SK-N-SH (cell line): ENCODE data around the gene NR6A1. TPM values are rescaled to one million over a fixed set of nuclear protein-coding genes. Genes with fewer than 3 reads are reported as not detected.

Experiments
- CTCF ChIA-PET: fragments of 300-600, 350-600 bp; formaldehyde crosslinking; extraction: SDS; loops from one replicate; lab custom pipeline; 2021; lab: Yijun Ruan, JAX
- POLR2A ChIA-PET: fragments of 350-600 bp; sonication (Branson Sonifier 250); formaldehyde crosslinking; extraction: SDS; loops from one replicate; lab custom pipeline; 2020; ENCODE audit warnings: antibody characterized with exemption, inconsistent platforms; lab: Yijun Ruan, JAX
- DNase-seq: peaks from one replicate; pipeline ENCODE4 v3.0.0; 2012
- H2AFZ ChIP-seq: fragments of 200-600 bp; sonication (generic); 2 replicates; pipeline ENCODE4 v1.8.1; 2016; ENCODE audit warnings: antibody characterized with exemption, mild to moderate bottlenecking, low read depth
- H3F3A ChIP-seq: fragments of 200-600 bp; sonication (generic); replicated peaks from 2 replicates; pipeline ENCODE3; 2016; ENCODE audit warnings: antibody characterized with exemption, mild to moderate bottlenecking; ENCODE audit not compliant: insufficient read depth
- H3K27ac ChIP-seq, 2 experiments: fragments of 200-500 bp in 1 of 2; fragments of 200-600 bp in 1 of 2; sonication (Bioruptor generic) in 1 of 2; sonication (generic), shearing (Covaris generic) in 1 of 2; 2 replicates each; pipeline versions ENCODE4 v1.5.1 to v1.6.1; 2014 to 2016; ENCODE audit warnings: low read depth in 2 of 2, inconsistent platforms in 1 of 2, low read length in 1 of 2, mild to moderate bottlenecking in 1 of 2, mixed read lengths in 1 of 2
- H3K27me3 ChIP-seq: fragments of 200-600 bp; sonication (generic), shearing (Covaris generic); 2 replicates; pipeline ENCODE4 v1.6.1; 2016; ENCODE audit warnings: mixed run types; ENCODE audit not compliant: insufficient read depth
- H3K36me3 ChIP-seq, 2 experiments: fragments of 200-500 bp in 1 of 2; fragments of 200-600 bp in 1 of 2; sonication (Bioruptor generic) in 1 of 2; sonication (generic) in 1 of 2; replicated peaks in 1 of 2; 2 replicates each; pipeline versions ENCODE3 to v1.5.1; 2014 to 2016; ENCODE audit warnings: low read length in 1 of 2, mild to moderate bottlenecking in 1 of 2; ENCODE audit not compliant: insufficient read depth in 2 of 2, control insufficient read depth in 1 of 2
- H3K4me1 ChIP-seq, 2 experiments: fragments of 200-500 bp in 1 of 2; fragments of 200-600 bp in 1 of 2; sonication (Bioruptor generic) in 1 of 2; sonication (generic), shearing (Covaris generic) in 1 of 2; 2 replicates each; pipeline versions ENCODE4 v1.5.1 to v1.6.1; 2014 to 2016; ENCODE audit warnings: low read depth in 1 of 2, low read length in 1 of 2, mixed run types in 1 of 2; ENCODE audit not compliant: insufficient read depth in 2 of 2, control insufficient read depth in 1 of 2
- H3K4me2 ChIP-seq: fragments of 200-600 bp; sonication (generic), shearing (Covaris generic); 2 replicates; pipeline ENCODE4 v1.6.1; 2017; ENCODE audit warnings: mixed run types
- H3K4me3 ChIP-seq, 2 experiments: fragments of 200-500 bp in 1 of 2; fragments of 200-600 bp in 1 of 2; sonication (Bioruptor generic) in 1 of 2; sonication (generic), shearing (Covaris generic) in 1 of 2; 2 replicates each; pipeline versions ENCODE4 v1.5.1 to v1.8.1; 2014 to 2016; ENCODE audit warnings: low read depth in 2 of 2, inconsistent platforms in 1 of 2, low read length in 1 of 2, mild to moderate bottlenecking in 1 of 2, mixed read lengths in 1 of 2, moderate library complexity in 1 of 2
- H3K79me2 ChIP-seq: fragments of 200-600 bp; sonication (generic); 2 replicates; pipeline ENCODE4 v1.8.1; 2017; ENCODE audit warnings: mild to moderate bottlenecking; ENCODE audit not compliant: insufficient read depth
- H3K9ac ChIP-seq: fragments of 200-600 bp; sonication (generic); 2 replicates; pipeline ENCODE4 v1.6.1; 2017; ENCODE audit warnings: mixed run types
- H3K9me2 ChIP-seq: fragments of 200-600 bp; sonication (generic); 2 replicates; pipeline ENCODE4 v1.6.1; 2017; ENCODE audit warnings: mixed run types
- H3K9me3 ChIP-seq: fragments of 200-600 bp; sonication (generic); 2 replicates; pipeline ENCODE4 v1.6.1; 2017; ENCODE audit warnings: mixed run types, mild to moderate bottlenecking, moderate library complexity
- H4K20me1 ChIP-seq: fragments of 200-600 bp; sonication (generic); 2 replicates; pipeline ENCODE4 v1.6.1; 2017; ENCODE audit warnings: mild to moderate bottlenecking, mixed run types; ENCODE audit not compliant: insufficient read depth
- CHD2 ChIP-seq: fragments of 150-350 bp; IDR thresholded peaks from 2 replicates; pipeline ENCODE4 v1.6.1; 2018; ENCODE audit warnings: low read length; ENCODE audit not compliant: partially characterized antibody
- ELF1 ChIP-seq: IDR thresholded peaks from 2 replicates; pipeline ENCODE4 v1.4.0; 2012
- EP300 ChIP-seq, 2 experiments: IDR thresholded peaks; 2 replicates each; pipeline versions ENCODE4 v1.4.0 to v1.6.1; 2012; ENCODE audit warnings: borderline replicate concordance in 1 of 2, low read depth in 1 of 2, low read length in 1 of 2
- FOSL2 ChIP-seq: IDR thresholded peaks from 2 replicates; pipeline ENCODE4 v1.4.0; 2012; ENCODE audit warnings: low read depth, mild to moderate bottlenecking, moderate library complexity, borderline replicate concordance
- FOXJ3 ChIP-seq: sonication (generic); formaldehyde crosslinking; IDR thresholded peaks from 2 replicates; pipeline ENCODE4 v1.5.1; 2020; ENCODE audit warnings: mild to moderate bottlenecking, missing genetic modification reagents
- FOXM1 ChIP-seq: IDR thresholded peaks from 2 replicates; pipeline ENCODE4 v1.4.0; 2012; ENCODE audit warnings: low read depth, mild to moderate bottlenecking
- GABPA ChIP-seq: IDR thresholded peaks from 2 replicates; pipeline ENCODE4 v1.4.0; 2012; ENCODE audit warnings: low read depth, mild to moderate bottlenecking
- GATA2 ChIP-seq: sonication (generic); formaldehyde crosslinking; IDR thresholded peaks from 2 replicates; pipeline ENCODE4 v1.5.0; 2020; ENCODE audit warnings: mild to moderate bottlenecking, missing genetic modification reagents
- JUND ChIP-seq: IDR thresholded peaks from 2 replicates; pipeline ENCODE4 v1.4.0; 2012
- MAX ChIP-seq: IDR thresholded peaks from 2 replicates; pipeline ENCODE4 v1.4.0; 2012; ENCODE audit warnings: low read depth
- MXI1 ChIP-seq: IDR thresholded peaks from 2 replicates; pipeline ENCODE4 v1.6.1; 2012; ENCODE audit warnings: mild to moderate bottlenecking, low read depth, low read length, improper control_type of control experiment
- NFIC ChIP-seq: IDR thresholded peaks from 2 replicates; pipeline ENCODE4 v1.4.0; 2012; ENCODE audit warnings: borderline replicate concordance
- NRF1 ChIP-seq: IDR thresholded peaks from 2 replicates; pipeline ENCODE4 v1.6.1; 2012; ENCODE audit warnings: low read depth, mild to moderate bottlenecking, low read length
- PBX3 ChIP-seq: IDR thresholded peaks from 2 replicates; pipeline ENCODE4; 2012
- RAD21 ChIP-seq: IDR thresholded peaks from 2 replicates; pipeline ENCODE4 v1.6.1; 2012; ENCODE audit warnings: mild to moderate bottlenecking, low read length
- RCOR1 ChIP-seq: fragments of 150-350 bp; IDR thresholded peaks from 2 replicates; pipeline ENCODE4 v1.6.1; 2017; ENCODE audit warnings: antibody characterized with exemption, low read length
- RFX5 ChIP-seq: IDR thresholded peaks from 2 replicates; pipeline ENCODE4 v1.6.1; 2012; ENCODE audit warnings: mild to moderate bottlenecking, improper control_type of control experiment, low read length
- SIN3A ChIP-seq: IDR thresholded peaks from 2 replicates; pipeline ENCODE4 v1.6.1; 2012; ENCODE audit warnings: low read depth, mild to moderate bottlenecking, low read length, moderate library complexity, borderline replicate concordance
- SMC3 ChIP-seq: IDR thresholded peaks from 2 replicates; pipeline ENCODE4 v1.6.1; 2012; ENCODE audit warnings: low read depth, low read length, improper control_type of control experiment
- TAF1 ChIP-seq: IDR thresholded peaks from 2 replicates; pipeline ENCODE4 v1.6.1; 2012; ENCODE audit warnings: low read depth, mild to moderate bottlenecking, low read length, moderate library complexity, borderline replicate concordance
- TEAD4 ChIP-seq: IDR thresholded peaks from 2 replicates; pipeline ENCODE4 v1.4.0; 2012; ENCODE audit warnings: mild to moderate bottlenecking, borderline replicate concordance; ENCODE audit not compliant: insufficient read depth
- USF1 ChIP-seq: IDR thresholded peaks from 2 replicates; pipeline ENCODE4 v1.4.0; 2012; ENCODE audit warnings: low read depth, borderline replicate concordance
- USF2 ChIP-seq: fragments of 150-350 bp; IDR thresholded peaks from 2 replicates; pipeline ENCODE4 v1.6.1; 2017; ENCODE audit warnings: antibody characterized with exemption, low read length, low read depth, borderline replicate concordance
- ZBTB33 ChIP-seq: IDR thresholded peaks from 2 replicates; pipeline ENCODE4 v1.4.0; 2012; ENCODE audit warnings: low read depth, borderline replicate concordance
- WGBS: methylation state at CpG from one replicate; pipeline ENCODE4 v1.1.6; 2017; ENCODE audit warnings: low lambda C conversion rate; 5-methylcytosine and 5-hydroxymethylcytosine counted together
- polyA plus RNA-seq, 3 experiments: library from polyadenylated mRNA; depleted of rRNA; stranded (reverse); fragments of >200 nt; gene quantifications; 2 replicates each; pipeline ENCODE4 v1.2.3, GENCODE V29; 2012

The NR6A1 gene
- polyA plus RNA-seq, 1 of the 3 experiments (the other 2 are of a cell fraction), result 1.2 TPM

GRCh38 chr9:124518116-124518515 lies 253.0 kb downstream of the NR6A1 start:
- 95% methylated on average over 7 of the region's 7 CpGs for WGBS
- Histone ChIP-seq H3K4me1 (peaks cover 0 to 11% of the 10 kb centered on the region in 2 experiments; a peak in 1 of 4 replicates), H3K4me3 (no peak overlapping the region), H3K27ac (no peak overlapping the region), H3K4me2 (no peak overlapping the region), H3K9me2 (no peaks in the 10 kb centered on the region), H2AFZ (no peak overlapping the region), H3K27me3 (no peaks in the 10 kb centered on the region), H3F3A (no peaks in the 10 kb centered on the region), H4K20me1 (no peaks in the 10 kb centered on the region), H3K9ac (no peak overlapping the region), H3K79me2 (no peaks in the 10 kb centered on the region), H3K9me3 (no peaks in the 10 kb centered on the region), H3K36me3 (no peaks in the 10 kb centered on the region)
- CTCF ChIA-PET, result interaction anchor here (0.8 to 1.1 kb wide), 2 partner anchors 24 to 253 kb away, joined by 3 read pairs; partner anchors contain the start of gene NR6A1
- TF ChIP-seq RFX5 (no peak), FOXM1 (no peak), USF1 (no peak), MXI1 (no peak), PBX3 (no peak), USF2 (no peak), NFIC (no peak)
- POLR2A ChIA-PET, result no interaction called here
- DNase-seq, result no peak

GRCh38 chr9:124517600-124517999 lies 253.5 kb downstream of the NR6A1 start:
- Histone ChIP-seq H3K27me3 (no peaks in the 10 kb centered on the region), H2AFZ (no peak overlapping the region), H4K20me1 (no peaks in the 10 kb centered on the region), H3K4me3 (no peak overlapping the region), H3K36me3 (no peaks in the 10 kb centered on the region), H3K27ac (no peak overlapping the region), H3K79me2 (no peaks in the 10 kb centered on the region), H3K9me2 (no peaks in the 10 kb centered on the region), H3K9me3 (no peaks in the 10 kb centered on the region), H3K9ac (no peak overlapping the region), H3F3A (no peaks in the 10 kb centered on the region), H3K4me1 (peaks cover 0 to 16% of the 10 kb centered on the region in 2 experiments; a peak in 1 of 4 replicates), H3K4me2 (no peak overlapping the region)
- ChIA-PET POLR2A (no interaction called here), CTCF (interaction anchor here (0.8 to 1.2 kb wide), 3 partner anchors 18 to 254 kb away, joined by 3 read pairs; partner anchors contain the start of gene NR6A1)
- no peak for DNase-seq
- WGBS, result 82% methylated on average over 5 of the region's 5 CpGs
- no peak for TF ChIP-seq GATA2
- TF ChIP-seq FOSL2, result no peak
- no peak for TF ChIP-seq RAD21
- no peak for TF ChIP-seq MAX
- no peak for TF ChIP-seq CHD2
- TF ChIP-seq RFX5, result no peak
- TF ChIP-seq JUND, result no peak
- no peak for TF ChIP-seq TAF1
- TF ChIP-seq RCOR1, result no peak
- no peak for TF ChIP-seq EP300 (IDR thresholded peaks at IDR 0.05; ENCODE audit: borderline replicate concordance in 1 of 2, low read depth in 1 of 2, low read length in 1 of 2)
- TF ChIP-seq GABPA, result no peak
- no peak for TF ChIP-seq ELF1
- TF ChIP-seq FOXJ3 (CRISPR knock-in tag), result no peak
- TF ChIP-seq SIN3A, result no peak
- no peak for TF ChIP-seq NRF1
- no peak for TF ChIP-seq TEAD4
- TF ChIP-seq ZBTB33, result no peak
- TF ChIP-seq SMC3, result no peak
- no peak for TF ChIP-seq PBX3
